SKM-1 (cell line): ENCODE results near the gene IMP3.

Experiments
- DNase-seq: peaks from one replicate; lab custom pipeline; 2025; ENCODE audit not compliant: unreplicated experiment; lab: John Stamatoyannopoulos, UW

IMP3 gene

DNA sequence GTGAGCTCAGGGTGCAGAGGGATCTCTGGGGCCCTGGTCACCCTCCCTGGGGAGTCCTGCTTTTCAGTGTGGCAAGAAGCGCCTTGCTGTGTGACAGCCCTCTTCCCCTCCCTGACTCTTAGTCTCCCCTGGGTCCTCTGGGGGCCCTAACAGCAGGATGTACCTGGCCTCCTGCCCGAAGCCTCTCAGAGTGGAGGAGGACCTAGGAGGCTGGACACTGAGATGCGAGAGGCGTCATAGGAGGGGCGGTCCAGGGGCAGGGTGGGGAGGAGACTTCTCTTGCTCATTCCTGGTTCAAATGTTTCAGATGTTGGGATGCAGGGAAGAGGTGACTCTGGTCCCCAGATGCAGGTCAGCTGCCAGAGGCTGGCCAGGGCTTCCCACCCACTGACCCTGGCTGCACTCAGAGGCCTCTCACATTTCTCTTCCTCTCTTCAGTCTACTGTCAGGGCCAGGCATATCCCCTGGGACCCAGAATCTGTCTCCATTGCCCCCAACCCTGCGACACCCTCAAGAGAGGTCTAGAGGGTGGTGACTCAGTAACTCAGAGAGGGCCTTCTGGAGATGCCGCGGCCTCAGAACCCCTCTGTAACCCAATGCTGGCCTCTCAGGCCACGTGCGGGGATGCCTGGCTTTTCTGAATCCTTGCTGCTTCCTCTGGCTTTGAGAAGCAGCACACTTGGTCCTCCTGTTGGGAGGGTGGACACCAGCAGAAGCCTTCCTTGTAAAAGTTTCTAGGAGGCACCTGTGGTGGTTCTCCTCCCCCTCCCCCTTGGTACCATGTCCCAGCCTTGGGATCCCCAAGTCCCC lies 33.6 kb upstream of the IMP3 start:
- DNase-seq = no peak

DNA sequence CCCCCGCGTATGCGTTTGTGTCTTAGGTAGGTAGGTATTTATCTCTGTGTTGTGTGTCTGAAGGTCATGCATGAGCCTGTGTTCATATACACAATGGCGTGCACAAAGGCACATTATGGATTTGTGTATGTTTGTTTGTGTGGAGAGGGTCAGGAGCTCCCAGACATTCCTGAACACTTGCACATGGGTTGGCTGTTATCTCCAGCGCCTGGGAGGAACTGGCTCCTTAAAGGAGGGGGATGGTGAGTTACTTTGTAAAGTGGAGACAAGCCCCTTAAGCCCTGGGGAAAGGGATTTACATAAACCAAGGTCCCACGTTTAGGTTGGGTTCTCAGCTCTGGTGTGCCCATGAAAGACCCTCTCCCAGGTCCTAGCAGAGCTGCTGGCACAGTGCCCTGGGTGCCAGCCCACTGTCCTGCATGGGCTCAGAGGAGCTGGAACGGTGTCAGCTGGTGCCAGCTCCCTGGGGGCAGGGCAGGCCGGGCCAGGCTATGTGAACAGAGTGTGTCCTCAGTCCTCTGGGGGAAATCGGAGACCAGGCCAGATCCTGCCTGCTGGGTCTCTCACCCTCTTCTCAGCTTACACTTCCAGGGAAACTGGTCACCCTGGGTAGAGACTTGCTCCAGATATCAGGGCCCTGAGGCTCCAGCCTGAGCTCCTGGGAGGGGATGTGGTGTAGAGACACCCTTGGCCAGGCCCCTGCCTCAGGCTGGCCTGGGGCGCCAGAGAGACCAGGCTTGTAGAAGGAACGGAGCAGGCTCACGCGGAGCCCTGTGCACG lies 32.8 kb upstream of the IMP3 start:
- no peak for DNase-seq

DNA sequence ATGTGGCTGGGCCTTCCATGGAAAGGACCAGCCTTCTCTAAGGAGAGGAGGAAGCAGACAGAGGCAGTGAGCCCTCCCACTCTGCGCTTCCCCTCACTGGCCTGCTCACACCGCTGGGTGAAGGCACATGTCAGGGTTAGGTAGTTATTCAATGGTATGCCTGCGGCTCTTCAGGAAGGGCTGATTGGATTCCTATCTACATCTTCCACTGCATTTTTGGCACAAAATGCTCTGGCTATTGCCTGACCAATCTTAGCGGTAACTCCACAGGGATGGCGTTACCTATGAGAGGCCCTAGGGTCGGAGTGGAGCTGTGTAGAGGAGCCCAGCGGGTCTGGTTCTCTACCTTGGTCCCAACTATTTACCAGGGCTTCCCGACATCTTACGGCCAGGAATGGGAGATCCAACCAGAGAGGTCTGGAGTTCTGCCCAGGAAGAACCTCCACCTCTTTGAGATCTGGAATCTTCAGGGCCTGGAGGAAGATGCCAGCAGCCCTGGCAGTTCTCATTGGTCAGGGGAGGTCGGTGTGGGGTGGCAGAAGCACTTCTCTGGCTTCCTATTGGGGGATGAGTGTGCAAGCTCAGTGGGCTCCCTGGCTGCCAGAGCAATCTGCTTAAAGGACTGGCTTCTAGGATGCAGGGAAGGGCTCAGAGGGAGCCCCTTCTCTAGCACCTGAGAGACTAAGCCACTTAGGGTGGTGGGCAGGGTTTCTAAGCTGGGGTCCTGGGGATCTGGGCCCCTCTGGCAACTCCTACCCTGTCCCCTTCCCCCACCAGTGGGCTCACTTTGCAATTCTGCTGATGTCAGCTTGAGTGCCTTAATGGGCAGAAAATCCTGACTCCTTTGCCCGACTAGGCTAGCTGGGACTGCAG lies 31.9 kb upstream of the IMP3 start:
- no peak for DNase-seq

DNA sequence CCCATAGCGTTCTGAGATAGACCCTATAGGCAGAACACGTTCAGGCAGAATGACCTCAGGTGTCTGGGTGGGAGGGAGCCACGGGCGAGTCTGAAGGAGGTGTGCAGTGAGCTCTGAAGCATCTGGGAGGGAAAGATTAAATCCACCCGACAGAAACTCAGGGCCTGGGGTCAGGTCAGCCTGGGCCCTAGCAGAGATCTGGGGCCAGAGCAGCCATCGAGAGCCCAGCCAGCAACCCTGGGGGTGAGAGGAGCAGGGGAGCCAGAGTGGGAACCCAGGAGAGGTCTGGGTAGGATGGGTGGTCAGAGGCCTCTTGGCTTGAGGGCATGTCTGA lies 29.8 kb upstream of the IMP3 start:
- no peak for DNase-seq

DNA sequence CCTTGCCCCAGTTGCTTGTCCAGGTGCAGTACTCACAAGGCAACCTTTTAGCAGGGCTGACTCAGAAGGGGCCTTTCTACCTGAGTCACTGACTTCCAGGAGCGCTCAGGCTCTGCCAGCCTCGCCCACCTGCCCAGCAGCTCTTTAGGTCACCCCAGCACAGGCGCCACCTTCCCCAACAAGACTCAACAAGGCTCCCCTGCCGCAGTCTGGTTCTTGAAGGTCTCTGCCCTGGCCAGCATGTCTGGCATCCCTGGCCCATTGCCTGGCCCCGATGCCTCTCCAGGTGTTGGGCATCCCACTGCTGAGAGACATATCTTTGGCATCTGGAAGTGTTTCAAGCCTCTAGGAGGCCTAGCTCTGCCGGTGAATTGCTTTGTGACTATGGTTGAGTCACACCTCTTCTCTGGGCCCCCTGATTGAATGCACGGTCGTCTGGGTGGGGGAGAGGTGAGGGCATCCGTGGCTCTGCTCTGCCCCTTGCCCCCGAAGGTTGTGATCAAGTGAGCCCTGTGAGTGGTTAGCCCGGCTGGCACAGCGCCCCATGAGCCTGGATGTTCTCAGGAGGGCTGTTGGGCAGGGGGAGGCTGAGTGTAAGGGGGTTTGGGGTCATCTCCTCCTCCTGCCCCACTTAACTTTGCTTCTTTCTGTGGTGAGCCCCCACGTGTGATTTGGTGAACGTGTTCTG lies 29.3 kb upstream of the IMP3 start:
- no peak for DNase-seq

DNA sequence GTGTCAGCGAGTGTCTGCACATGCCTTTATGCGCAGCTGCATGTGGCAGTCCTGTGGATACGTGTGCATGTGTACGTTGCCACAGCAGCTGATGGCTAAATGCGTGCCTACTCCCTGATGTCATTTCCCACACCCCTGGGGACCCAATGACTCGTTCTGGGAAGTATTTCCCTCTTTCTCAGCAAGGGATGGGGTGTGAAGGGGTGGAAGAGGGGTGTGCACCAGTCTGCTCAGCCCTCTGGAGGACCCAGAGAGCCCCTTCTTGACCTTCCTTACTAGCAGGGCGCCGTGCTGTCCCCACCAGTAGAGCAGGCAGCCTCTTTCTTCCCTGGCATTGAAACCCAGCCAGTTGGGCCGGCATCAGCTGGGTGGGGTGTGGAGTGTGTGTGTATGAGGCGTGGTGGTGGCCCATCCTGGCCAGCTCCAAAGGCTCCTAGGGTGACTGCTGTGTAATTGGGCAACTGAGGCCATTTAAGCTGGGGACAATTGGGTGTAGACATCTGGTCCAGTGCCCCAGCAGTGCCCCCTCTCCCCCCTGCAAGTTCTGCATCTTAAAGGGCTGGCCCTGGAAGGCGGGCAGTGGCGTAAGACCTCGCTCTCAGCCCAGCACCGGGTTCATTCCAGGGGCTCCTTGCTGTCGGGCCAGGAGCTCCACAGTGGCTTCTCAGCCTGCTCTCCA lies 26.9 kb upstream of the IMP3 start:
- DNase-seq = no peak

DNA sequence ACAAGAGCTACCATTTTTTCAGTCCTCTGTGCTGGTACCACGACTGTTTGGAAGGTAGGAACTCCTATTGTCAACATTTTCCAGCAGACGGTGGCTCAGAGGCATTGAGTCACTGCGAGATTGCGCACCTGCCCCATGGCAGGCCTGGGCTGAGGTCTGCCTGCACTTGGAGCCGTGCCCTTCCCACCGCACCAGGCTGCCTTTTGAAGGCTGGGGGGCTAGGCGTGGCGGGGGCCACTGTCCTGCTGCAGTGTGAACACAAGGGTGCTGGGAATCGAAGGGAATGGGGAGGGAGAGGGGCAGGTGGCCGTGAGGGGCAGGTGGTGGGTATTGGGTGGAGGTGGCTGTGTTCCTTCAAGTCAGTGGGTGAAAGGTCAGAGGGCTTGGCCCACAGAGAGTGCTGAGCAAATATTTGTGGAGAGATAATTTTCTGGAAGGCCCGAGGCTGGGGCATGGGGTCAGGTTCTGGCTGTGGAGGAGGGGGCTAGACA lies 24.0 kb upstream of the IMP3 start:
- DNase-seq = no peak

DNA sequence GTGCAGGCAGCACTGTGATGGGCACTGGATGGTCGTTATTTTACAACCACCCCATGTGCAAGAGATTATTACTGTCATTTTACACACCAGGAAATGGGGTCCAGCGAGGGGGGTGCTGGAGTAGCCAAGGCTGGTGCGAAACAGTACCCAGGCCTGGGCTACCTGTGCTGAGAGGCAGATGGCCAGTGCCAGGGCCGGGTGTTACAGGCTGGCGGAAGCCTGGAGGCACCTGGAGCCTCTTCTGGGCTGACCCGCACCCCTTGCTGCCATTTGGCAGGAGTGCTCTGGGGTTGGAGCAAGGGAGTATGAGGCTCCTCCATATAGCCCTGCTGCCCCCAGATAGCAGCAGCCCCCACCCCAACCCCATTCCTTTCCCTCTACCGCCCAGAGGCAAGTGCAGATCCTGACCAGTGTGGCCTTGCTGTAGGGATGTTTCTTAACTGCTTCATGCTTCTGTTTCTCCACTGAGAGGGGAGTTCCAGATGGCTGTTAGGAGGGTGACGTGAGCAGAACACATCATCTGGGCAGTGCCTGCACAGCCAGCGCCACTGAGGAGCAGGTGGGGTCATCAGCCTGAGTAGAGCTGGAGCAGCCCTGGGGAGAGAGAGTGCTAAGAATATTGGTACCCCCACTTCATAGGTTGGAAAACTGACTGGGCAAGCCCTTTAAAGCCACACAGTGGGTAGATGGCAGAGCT lies 22.9 kb upstream of the IMP3 start:
- DNase-seq = no peak

DNA sequence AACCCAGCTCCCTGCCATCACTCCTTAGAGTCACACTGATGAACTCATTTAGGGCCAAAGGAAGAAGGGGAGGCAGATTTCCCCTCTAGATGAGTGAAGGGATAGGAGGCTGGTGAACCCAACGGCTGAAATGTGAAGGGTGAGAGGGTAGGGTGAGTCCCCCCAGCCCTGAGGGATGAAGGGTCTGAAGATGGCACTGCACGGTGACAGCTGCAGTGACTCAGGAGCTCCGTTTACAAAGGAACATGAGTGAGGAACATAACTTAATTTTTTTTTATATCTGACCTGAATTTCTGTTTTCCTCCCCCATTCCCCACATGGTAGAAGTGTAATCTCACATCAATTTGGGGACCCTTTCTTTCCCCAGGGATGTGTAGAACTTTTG lies 21.7 kb upstream of the IMP3 start:
- no peak for DNase-seq

DNA sequence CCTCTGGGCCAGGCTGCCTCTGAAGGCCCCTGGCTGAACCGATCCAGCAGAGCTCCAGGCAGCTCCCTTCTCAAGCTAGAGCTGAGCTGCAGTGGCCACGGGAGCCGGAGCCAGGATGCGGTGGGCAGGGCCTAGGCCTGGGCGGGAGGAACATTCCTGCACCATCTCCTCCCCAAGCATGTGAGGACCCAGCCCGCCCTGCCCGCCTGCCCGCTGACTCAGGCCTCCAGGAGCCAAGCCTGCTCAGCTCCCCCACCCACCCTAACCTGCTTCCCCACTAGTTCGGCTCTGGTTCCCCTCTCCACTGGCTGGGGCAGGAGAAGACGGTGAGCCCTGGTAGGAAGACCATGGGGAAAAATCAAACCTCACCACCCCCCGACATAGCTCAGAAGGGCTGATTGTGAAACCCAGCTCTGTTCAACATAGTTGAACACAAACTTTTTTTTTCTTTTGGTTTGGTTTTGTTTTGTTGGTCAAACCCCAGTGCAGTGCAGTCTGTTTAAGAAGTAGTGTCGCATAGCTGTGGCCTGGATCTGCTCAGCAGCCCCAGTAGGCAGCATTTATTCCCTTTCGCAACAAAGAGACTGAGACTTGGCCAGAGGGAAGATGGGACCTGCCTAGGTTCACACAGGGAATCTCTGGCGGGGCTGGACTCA lies 21.2 kb upstream of the IMP3 start:
- no peak for DNase-seq

DNA sequence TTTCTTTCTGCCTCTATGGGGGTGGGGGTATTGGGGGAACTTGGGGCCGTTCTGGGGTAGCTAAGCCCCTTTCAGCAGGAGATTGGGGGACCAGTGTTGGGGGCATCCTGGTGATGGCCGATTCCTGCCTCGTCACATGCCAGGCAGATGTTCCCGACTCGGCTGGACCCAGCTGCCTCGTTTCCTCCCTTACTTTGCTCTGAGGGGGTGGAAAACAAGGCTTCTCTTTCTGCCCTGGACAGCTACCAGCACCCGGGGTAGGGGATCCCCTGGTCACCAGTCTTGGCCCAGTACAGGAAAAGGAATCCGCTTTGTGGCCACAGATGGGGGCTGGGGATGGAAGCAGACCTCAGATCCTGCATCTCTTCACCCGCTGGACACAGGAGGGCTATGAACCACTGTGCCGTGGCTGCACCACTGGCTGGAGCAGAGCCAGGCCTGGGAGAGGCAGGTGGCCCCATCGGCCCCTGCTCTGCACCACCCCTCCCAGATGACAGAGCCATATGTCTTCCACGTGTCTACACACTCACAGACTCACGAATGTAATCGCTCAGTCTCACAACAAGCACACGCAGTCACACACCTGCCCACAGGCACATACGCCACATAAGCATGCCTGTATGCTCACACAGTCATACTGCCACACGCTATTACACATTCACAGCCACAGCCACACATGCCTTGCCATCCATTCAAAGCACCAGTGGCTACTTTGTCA lies 20.1 kb upstream of the IMP3 start:
- no peak for DNase-seq

DNA sequence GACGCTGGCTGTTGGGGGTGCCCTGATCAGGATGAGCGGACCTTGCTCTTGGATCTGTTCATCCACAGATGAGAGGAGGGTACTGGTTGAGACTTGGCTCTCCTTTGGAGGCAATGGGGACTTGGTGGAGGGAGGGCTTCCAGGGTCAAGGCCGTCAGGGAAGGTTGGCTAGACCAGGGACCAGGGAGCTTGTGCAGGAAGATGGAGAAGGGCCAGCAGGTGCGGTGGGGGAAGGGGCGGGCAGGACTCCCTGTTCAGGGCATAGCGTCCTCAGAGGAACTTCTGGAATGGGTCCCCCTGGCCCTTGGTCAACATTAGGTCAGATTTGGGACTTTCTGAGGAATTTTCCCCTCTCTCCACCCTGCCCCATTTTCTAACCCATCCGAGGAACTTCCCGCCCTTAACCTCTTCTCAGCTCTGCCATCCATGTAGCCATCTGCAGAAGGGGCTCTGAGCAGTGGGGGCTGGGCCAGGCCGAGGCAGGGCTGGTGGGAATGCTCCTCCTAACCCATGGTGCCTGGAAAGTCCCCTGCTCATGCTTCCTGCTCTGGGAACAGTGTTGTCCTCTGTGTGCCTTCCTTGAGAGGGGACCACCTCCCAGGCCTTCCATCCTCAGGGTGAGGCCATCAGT lies 19.2 kb upstream of the IMP3 start:
- no peak for DNase-seq

DNA sequence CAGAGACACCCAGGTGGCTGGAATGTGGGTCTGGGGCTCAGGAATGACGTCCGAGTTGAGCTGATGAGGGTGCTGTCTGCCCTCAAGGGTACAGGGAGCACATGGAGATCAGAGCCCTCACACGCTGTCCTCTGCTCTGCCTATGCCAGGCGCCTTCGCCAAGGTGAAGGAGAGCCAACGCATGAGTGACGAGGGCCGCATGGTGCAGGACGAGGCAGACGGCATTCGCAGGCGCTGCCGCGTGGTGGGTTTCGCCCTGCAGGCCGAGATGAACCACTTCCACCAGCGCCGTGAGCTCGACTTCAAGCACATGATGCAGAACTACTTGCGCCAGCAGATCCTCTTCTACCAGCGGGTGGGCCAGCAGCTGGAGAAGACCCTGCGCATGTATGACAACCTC lies 16.8 kb upstream of the IMP3 start:
- DNase-seq = no peak

DNA sequence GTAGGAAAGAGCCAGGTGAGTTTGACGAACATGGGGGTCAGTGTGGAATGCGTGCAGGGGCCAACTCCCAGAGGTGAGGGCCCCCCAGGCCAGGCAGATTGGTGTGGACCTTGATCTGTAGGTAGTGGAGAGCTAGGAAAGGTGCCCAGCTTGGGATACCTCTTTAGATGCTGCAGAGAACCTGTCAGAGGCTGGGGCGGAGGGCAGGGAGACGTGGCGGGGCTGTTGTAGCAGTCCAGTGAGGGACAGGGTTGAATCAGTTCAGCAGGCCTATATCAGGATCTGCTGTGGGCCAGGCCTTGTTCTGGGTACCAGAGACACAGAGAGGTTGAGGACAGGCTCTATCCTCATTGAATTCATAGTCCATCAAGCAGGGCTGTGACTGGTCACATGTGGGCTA lies 16.3 kb upstream of the IMP3 start:
- DNase-seq = no peak

DNA sequence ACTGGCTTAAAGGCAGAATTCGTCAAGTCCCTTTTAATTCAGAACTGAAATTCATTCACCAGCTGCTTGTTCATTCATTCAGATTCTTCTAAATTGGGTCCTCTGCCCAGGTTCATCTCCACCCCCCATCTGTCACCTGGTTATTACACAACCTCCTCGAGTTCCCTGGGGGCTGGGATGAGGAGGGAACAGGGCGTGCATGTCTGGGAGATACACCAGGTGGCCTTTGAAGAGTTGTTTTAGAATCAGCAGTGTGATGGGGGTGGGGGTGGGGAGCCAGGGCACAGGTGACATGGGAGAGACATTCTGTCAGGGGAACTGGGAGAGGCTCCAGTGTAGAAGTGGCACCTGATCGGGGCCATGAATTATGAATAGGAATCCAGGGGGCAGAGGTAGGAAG lies 15.9 kb upstream of the IMP3 start:
- DNase-seq = no peak

DNA sequence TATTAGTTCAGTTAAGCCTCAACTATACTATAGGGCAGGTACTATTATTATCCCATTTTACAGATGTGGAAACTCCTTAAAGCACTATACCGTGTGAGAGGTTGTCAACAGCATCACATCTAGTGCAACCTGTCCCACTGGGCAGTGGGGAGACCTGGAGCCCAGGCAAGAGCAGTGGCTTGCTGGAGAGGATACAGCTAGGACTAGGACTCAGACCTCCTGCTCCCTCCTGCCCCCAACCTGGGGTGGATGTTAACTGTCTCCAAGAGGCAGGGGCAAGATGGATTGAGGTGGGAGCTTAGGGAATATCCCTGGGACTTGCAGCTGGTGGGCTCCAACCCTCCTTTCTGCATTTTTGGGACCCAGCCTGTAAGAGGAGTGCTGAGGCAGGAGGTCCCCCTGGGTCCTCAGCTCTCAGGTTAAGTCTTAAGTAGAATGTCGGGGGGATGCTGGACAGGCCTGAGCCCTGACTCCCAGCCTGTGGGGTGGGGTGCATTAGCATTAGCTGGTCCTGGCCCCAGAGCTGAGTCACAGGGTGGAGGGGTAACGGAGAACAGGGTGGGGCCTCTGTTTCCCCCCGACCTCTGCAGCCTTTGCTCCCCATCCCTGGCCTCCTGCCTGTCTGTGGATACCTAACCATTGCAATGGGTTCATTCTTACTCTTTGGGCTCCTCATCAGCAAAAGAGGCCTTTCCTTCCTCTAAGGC lies 14.3 kb upstream of the IMP3 start:
- DNase-seq = no peak

DNA sequence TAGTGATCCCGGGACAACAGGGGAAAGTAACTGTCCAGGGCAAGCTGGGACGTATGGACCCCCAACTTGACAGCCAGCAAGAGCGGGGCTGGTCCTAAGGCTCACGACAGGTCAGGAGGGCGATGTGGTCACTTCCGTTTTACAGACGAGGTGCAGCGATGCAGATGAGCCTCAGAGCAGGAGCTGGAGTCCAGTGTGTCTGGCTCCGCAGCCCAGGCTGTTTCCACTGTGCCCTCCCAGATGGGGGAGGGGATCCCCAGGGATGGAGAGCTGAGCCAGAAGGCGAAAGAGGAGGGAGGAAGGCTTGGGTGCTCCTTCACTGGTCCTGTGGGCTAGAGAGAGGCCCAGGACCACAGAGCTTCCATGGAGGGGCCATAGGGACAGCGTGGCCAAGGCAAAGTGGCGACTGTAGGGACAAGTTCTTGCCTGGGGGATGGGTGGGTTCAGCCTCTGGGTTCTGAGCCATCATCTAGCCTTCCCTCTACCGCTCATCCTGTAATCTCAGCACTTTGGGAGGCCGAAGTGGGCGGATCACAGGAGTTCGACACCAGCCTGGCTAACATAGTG lies 13.4 kb upstream of the IMP3 start:
- no peak for DNase-seq
